GM18511 (cell line): Measurements from ENCODE around the gene TMEM259.

Experiments
- ATAC-seq: cut with Tn5 transposase; IDR thresholded peaks from one replicate; pipeline ENCODE4 v1.9.1; 2021; ENCODE audit warnings: mild to moderate bottlenecking, moderate library complexity; ENCODE audit not compliant: unreplicated experiment

Gene TMEM259

GRCh38 chr19:1055886-1056620 lies 35.1 kb upstream of the TMEM259 start:
- no peak for ATAC-seq

DNA sequence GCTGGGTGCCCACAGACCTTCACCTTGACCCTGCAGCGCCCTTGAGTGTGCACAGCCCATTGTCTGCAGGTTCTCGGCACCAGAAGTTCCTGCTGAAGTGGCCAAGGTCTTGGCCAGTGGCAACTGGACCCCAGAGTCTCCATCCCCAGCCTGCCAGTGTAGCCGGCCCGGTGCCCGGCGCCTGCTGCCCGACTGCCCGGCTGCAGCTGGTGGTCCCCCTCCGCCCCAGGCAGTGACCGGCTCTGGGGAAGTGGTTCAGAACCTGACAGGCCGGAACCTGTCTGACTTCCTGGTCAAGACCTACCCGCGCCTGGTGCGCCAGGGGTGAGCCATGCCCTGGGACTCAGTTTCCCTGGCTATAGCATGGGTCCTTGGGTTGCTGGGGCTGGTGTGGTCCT lies 34.1 kb upstream of the TMEM259 start:
- ATAC-seq: no peak

DNA sequence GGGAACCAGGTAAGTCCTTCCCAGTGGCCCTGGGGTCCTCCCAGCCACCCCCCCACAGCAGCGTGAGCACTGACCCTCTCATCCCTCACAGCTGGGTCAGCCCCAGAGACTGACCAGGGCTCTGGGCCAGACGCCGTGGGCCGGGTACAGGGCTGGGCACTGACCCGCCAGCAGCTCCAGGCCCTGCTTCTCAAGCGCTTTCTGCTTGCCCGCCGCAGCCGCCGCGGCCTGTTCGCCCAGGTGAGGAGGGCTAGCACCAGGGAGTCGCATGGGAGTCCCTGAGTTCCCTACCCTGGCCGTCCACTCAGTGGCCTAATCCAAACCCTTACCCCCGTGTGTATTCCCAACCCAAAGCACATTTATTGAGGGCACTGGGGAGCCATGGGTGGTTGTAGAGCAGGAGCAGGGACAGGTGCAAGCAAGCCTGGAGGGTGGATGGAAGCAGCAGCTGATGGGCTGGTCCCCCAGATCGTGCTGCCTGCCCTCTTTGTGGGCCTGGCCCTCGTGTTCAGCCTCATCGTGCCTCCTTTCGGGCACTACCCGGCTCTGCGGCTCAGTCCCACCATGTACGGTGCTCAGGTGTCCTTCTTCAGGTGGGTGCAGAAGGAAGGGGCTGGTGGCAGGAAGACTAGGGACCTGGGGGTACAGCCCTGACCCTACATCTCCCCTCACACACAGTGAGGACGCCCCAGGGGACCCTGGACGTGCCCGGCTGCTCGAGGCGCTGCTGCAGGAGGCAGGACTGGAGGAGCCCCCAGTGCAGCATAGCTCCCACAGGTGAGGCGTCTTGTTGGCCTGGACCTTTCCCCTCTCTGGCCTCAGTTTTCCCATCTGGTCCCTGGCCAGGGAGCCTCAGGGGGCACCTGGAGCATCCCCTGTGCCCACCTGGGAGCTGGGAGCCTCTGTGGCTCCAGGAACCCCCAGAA lies 33.4 kb upstream of the TMEM259 start:
- ATAC-seq: no peak

DNA sequence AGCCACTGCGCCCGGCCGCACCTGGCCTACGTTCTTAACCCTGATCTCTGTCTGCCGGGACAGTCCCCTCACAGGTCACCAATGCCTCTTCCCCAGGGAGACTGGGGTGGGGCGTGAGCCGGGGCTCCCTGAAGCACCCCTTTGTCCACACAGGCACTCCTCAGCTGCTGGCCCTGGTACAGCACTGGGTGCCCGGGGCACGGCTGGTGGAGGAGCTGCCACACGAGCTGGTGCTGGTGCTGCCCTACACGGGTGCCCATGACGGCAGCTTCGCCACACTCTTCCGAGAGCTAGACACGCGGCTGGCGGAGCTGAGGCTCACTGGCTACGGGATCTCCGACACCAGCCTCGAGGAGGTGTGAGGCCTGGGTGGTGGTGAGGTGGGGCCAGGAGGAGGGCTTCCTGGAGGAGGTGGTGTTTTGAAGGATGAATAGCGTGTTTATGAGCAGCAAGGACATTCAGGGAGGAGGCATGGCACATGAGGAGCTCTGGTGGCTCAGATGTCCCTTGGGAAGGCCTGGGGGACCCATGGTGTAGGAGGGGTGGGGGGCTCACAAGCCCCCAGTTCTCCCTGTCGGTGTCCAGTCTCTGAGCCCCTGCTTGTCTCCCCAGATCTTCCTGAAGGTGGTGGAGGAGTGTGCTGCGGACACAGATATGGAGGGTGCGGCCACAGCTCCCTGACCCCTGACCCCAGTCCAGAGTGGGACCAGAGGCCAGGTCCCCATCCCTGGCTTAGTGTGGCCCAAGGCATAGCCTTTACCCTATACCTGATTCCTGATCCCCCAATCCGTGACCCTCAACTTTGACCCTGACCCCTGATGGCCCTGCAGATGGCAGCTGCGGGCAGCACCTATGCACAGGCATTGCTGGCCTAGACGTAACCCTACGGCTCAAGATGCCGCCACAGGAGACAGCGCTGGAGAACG lies 32.5 kb upstream of the TMEM259 start:
- no peak for ATAC-seq

GRCh38 chr19:1052349-1052975 lies 31.5 kb upstream of the TMEM259 start:
- ATAC-seq: no peak

DNA sequence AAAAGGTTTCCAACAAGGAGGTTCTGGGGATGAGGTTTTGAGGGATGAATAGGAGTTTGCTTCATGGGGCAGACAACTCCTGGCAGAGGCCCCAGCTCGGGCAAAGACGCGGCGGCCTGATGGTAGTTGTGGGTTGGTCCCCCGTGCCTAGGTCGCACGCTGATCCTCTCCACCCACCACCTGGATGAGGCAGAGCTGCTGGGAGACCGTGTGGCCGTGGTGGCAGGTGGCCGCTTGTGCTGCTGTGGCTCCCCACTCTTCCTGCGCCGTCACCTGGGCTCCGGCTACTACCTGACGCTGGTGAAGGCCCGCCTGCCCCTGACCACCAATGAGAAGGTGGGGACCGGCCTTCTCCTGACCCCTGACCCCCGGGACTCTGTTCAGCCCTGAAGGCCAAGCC lies 30.9 kb upstream of the TMEM259 start:
- no peak for ATAC-seq

GRCh38 chr19:1050989-1051788 lies 30.3 kb upstream of the TMEM259 start:
- no peak for ATAC-seq

GRCh38 chr19:1049800-1050199 lies 28.9 kb upstream of the TMEM259 start:
- ATAC-seq: no peak

GRCh38 chr19:1049106-1049505 lies 28.2 kb upstream of the TMEM259 start:
- no peak for ATAC-seq

DNA sequence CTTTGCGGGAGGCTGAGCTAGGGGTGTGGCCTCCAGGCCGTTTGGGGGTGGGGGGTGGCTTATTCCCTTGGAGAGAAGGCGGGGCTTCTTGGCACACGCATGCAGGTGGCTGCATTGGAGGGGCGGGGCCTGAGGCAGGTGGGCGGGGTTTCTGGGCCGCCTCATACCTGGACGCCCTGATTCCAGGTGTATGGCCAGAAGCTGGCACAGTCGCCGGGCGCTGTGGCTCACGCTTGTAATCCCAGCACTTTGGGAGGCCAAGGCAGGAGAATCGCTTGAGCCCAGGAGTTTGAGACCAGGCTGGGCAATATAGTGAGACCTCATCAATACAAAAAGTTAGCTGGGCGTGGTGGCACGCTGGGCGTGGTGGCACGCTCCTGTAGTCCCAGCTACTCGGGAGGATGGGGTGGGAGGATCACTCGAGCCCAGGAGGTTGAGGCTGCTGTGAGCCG lies 26.8 kb upstream of the TMEM259 start:
- no peak for ATAC-seq

GRCh38 chr19:1046836-1047695 lies 26.1 kb upstream of the TMEM259 start:
- ATAC-seq: no peak

DNA sequence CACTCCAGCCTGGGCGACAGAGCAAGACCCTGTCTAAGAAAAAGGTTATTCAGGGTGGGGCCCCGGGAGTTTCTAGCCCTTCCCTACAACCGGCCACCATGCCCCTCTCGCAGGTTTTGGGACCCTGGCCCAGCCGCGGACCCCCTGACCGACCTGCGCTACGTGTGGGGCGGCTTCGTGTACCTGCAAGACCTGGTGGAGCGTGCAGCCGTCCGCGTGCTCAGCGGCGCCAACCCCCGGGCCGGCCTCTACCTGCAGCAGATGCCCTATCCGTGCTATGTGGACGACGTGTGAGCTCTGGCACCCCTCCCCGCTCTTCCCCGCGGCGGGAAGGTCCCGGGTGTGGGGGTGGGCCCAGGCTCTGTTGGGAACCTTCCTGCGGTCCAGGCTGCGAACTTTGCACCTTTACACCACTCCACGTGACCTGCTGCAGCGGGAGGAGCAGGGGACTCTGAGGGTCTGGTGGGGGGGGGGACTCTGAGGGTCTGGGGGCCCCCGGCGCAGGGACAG lies 25.2 kb upstream of the TMEM259 start:
- ATAC-seq: no peak

GRCh38 chr19:1045247-1045603 lies 24.3 kb upstream of the TMEM259 start:
- no peak for ATAC-seq

GRCh38 chr19:1042689-1043511 lies 22.0 kb upstream of the TMEM259 start:
- no peak for ATAC-seq

GRCh38 chr19:1041835-1042685 lies 21.1 kb upstream of the TMEM259 start:
- ATAC-seq: no peak

DNA sequence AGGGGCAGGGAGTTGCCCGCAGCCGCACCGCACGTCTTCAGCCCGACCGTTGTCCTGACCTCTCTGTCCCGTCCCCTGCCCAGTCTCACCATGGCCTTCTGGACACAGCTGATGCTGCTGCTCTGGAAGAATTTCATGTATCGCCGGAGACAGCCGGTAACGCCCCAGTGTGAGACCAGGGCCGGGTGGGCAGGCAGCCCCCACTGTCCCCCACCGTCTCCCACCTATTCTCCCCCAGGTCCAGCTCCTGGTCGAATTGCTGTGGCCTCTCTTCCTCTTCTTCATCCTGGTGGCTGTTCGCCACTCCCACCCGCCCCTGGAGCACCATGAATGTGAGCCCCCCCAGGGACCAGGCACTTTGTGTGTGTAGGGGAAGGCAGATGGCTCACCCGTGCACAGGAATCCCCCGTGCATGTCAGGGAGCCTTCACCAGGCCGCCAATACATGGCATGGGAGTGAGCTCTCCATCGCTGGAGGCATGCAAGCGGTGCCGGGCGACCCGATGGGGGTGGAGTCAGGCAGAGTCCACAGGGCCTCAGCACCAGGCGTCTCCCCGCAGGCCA lies 20.4 kb upstream of the TMEM259 start:
- no peak for ATAC-seq
